GF-D8 (cell line): ENCODE data around the gene SPATA31A7.
"Not testable (repeated sequence)": the region's sequence is repeated elsewhere in the genome, so short reads cannot be mapped to it uniquely, and the experiment has no call there.

Experiments
- DNase-seq: peaks from one replicate; lab custom pipeline; 2025; lab: John Stamatoyannopoulos, UW

Gene SPATA31A7

GRCh38 chr9:61189736-61190135 lies at the start of gene SPATA31A7:
TSS of gene SPATA31A7 (plus strand) at chr9:61190036. CDS start at chr9:61190065, 29 bp downstream.
- DNase-seq = not testable (repeated sequence)

- not testable (repeated sequence) for DNase-seq
These were observed 36.6 kb downstream of the SPATA31A7 start for GRCh38 chr9:61226438-61226837.
